GM12891 (cell line): ENCODE data around the gene ASB4.

Source experiments
- POLR2A ChIP-seq: IDR thresholded peaks from 2 replicates; pipeline ENCODE4 v1.6.1; 2011; ENCODE audit warnings: low read depth, low read length, control low read depth
- POLR2AphosphoS5 ChIP-seq: IDR thresholded peaks from 2 replicates; pipeline ENCODE4 v1.6.1; 2011; ENCODE audit warnings: low read depth, low read length, control low read depth
- SPI1 ChIP-seq: IDR thresholded peaks from 2 replicates; pipeline ENCODE4 v1.6.1; 2011; ENCODE audit warnings: low read depth, low read length, control low read depth
- TAF1 ChIP-seq: IDR thresholded peaks from 2 replicates; pipeline ENCODE4 v1.6.1; 2011; ENCODE audit warnings: low read depth, low read length, control low read depth

- no peak for TF ChIP-seq POLR2A
- no peak for TF ChIP-seq SPI1
- TF ChIP-seq POLR2AphosphoS5: no peak
- TF ChIP-seq TAF1: no peak
Observed at GRCh38 chr7:95527033-95527775, 41.5 kb downstream of the ASB4 start.
